GM08714 (cell line): Measurements from ENCODE around the gene SSB.
"Not testable (repeated sequence)": the region's sequence is repeated elsewhere in the genome, so short reads cannot be mapped to it uniquely, and the experiment has no call there.

Source experiments
- H3K4me3 ChIP-seq: fragments of 200-500 bp; sonication (Bioruptor generic); 2 replicates; pipeline ENCODE4 v1.5.1; 2014; ENCODE audit warnings: mild to moderate bottlenecking, low read length, inconsistent platforms
- ZNF274 ChIP-seq: IDR thresholded peaks from 2 replicates; pipeline ENCODE4 v1.6.1; 2012; ENCODE audit warnings: mild to moderate bottlenecking, low read depth, low read length

Gene SSB

GRCh38 chr2:169808221-169808620 lies 9.6 kb downstream of the SSB start:
- no peak for TF ChIP-seq ZNF274

GRCh38 chr2:169815849-169816248 lies 17.2 kb downstream of the SSB start:
- TF ChIP-seq ZNF274, result no peak
- no peak overlapping the region for H3K4me3 ChIP-seq

More at GRCh38 chr2:169808221-169808620, 9.6 kb downstream of the SSB start:
- no peak overlapping the region for H3K4me3 ChIP-seq

- H3K4me3 ChIP-seq, result not testable (repeated sequence)
These were observed 18.3 kb downstream of the SSB start for GRCh38 chr2:169816961-169817360.

- H3K4me3 ChIP-seq, result not testable (repeated sequence)
These were observed 18.7 kb downstream of the SSB start for GRCh38 chr2:169817369-169817768.

- no peak for TF ChIP-seq ZNF274
- H3K4me3 ChIP-seq, result no peak overlapping the region
These were observed 19.6 kb downstream of the SSB start for GRCh38 chr2:169818241-169818640.

- H3K4me3 ChIP-seq, result no peak overlapping the region
- no peak for TF ChIP-seq ZNF274
These were observed 20.4 kb downstream of the SSB start for GRCh38 chr2:169819106-169819505.

- not testable (repeated sequence) for H3K4me3 ChIP-seq
These were observed 21.4 kb downstream of the SSB start for GRCh38 chr2:169820101-169820500.

GRCh38 chr2:169822036-169822435 lies 23.4 kb downstream of the SSB start:
- no peak overlapping the region for H3K4me3 ChIP-seq
- TF ChIP-seq ZNF274, result no peak

- no peak for TF ChIP-seq ZNF274
- no peak overlapping the region; the same call in 1 of the 2 replicates for H3K4me3 ChIP-seq
These were observed 24.2 kb downstream of the SSB start for GRCh38 chr2:169822785-169823392.

GRCh38 chr2:169823996-169824372 lies 25.3 kb downstream of the SSB start:
- no peak for TF ChIP-seq ZNF274

GRCh38 chr2:169824373-169825333 lies 26.0 kb downstream of the SSB start, which contains the start of gene METTL5:
Gene METTL5, minus strand, starts transcription at chr2:169824905. Its CDS starts 308 bp downstream, at chr2:169824597.
- TF ChIP-seq ZNF274, result no peak
- H3K4me3 ChIP-seq, result peak within 1 kb of the TSS; percentile 99

More at GRCh38 chr2:169823996-169824372, 25.3 kb downstream of the SSB start:
- peak overlapping the region; percentile 99 for H3K4me3 ChIP-seq

GRCh38 chr2:169827272-169828140 lies 28.8 kb downstream of the SSB start, which contains the start of gene UBR3:
Gene UBR3, plus strand, starts transcription at chr2:169827454. Its CDS starts 54 bp downstream, at chr2:169827508.
- TF ChIP-seq ZNF274, result no peak
- peak within 1 kb of the TSS; percentile 77 for H3K4me3 ChIP-seq

- TF ChIP-seq ZNF274, result no peak
- H3K4me3 ChIP-seq, result peak overlapping the region; percentile 77
These were observed 29.6 kb downstream of the SSB start for GRCh38 chr2:169828141-169828811.

GRCh38 chr2:169834401-169834800 lies 35.7 kb downstream of the SSB start:
- no peak overlapping the region for H3K4me3 ChIP-seq
- TF ChIP-seq ZNF274, result no peak
